H1 (cell line): Measurements from ENCODE around the gene CYP1A1. TPM values are rescaled to one million over a fixed set of nuclear protein-coding genes. Genes with fewer than 3 reads are reported as not detected.

ENCODE experiments used
- CTCF ChIA-PET: fragments of 300-600 bp; sonication (Branson Sonifier 250); formaldehyde crosslinking; loops from one replicate; lab custom pipeline; 2021; ENCODE audit not compliant: partially characterized antibody; lab: Charles Lee
- POLR2A ChIA-PET: fragments of 300-600 bp; sonication (Branson Sonifier 250); formaldehyde crosslinking; loops from one replicate; lab custom pipeline; 2021; ENCODE audit warnings: inconsistent platforms; ENCODE audit not compliant: partially characterized antibody; lab: Charles Lee
- DNase-seq, 2 experiments: peaks; one replicate each; pipeline versions ENCODE4 v3.0.0 to v3.0.0-alpha.2; 2010 to 2022; ENCODE audit warnings: low spot score in 2 of 2, low read depth in 1 of 2, mixed read lengths in 1 of 2
- FAIRE-seq: peaks from 2 replicates; lab custom pipeline; 2011; peaks lifted over from hg19 to GRCh38; lab: Jason Lieb, UNC
- H2AFZ ChIP-seq: 2 replicates; pipeline ENCODE4 v1.8.1; 2012; ENCODE audit warnings: low read length, inconsistent platforms
- H2AK5ac ChIP-seq: 2 replicates; pipeline ENCODE4 v1.6.1; 2013; ENCODE audit warnings: low read depth, low read length
- H2BK120ac ChIP-seq: replicated peaks from 2 replicates; pipeline ENCODE3; 2013; ENCODE audit warnings: low read depth, low read length, inconsistent platforms
- H2BK12ac ChIP-seq: 2 replicates; pipeline ENCODE4 v1.6.1; 2013; ENCODE audit warnings: low read depth, low read length
- H2BK15ac ChIP-seq: 2 replicates; pipeline ENCODE4 v1.6.1; 2013; ENCODE audit warnings: low read length
- H2BK20ac ChIP-seq: 2 replicates; pipeline ENCODE4 v1.6.1; 2013; ENCODE audit warnings: low read length
- H2BK5ac ChIP-seq: 2 replicates; pipeline ENCODE4 v1.6.1; 2013; ENCODE audit warnings: low read depth, low read length
- H3K14ac ChIP-seq: 2 replicates; pipeline ENCODE4 v1.6.1; 2013; ENCODE audit warnings: inconsistent platforms; ENCODE audit not compliant: insufficient read length
- H3K18ac ChIP-seq: 2 replicates; pipeline ENCODE4 v1.6.1; 2013; ENCODE audit warnings: low read length; ENCODE audit errors: extremely low read depth
- H3K23ac ChIP-seq: 2 replicates; pipeline ENCODE4 v1.6.1; 2013; ENCODE audit warnings: inconsistent platforms; ENCODE audit not compliant: insufficient read length
- H3K23me2 ChIP-seq: 2 replicates; pipeline ENCODE4 v1.6.1; 2013; ENCODE audit warnings: low read depth, low read length
- H3K27ac ChIP-seq: 2 replicates; pipeline ENCODE4 v1.6.1; 2011; ENCODE audit warnings: low read depth, low read length, inconsistent platforms
- H3K27me3 ChIP-seq, 4 experiments: replicated peaks in 1 of 4; 1 replicate in 1 of 4; 2 replicates in 3 of 4; pipeline versions ENCODE4 v1.6.1 to v1.8.1; 2011 to 2013; ENCODE audit warnings: low read length in 3 of 4, mild to moderate bottlenecking in 3 of 4, inconsistent platforms in 2 of 4, mixed read lengths in 2 of 4, moderate library complexity in 1 of 4; ENCODE audit not compliant: control insufficient read depth in 3 of 4, insufficient read depth in 3 of 4; ENCODE audit errors: extremely low read depth in 1 of 4
- H3K36me3 ChIP-seq, 4 experiments: 2 replicates each; pipeline versions ENCODE4 v1.6.1 to v1.8.1; 2011 to 2013; ENCODE audit warnings: mild to moderate bottlenecking in 4 of 4, low read length in 3 of 4, moderate library complexity in 2 of 4, control low read depth in 1 of 4, inconsistent platforms in 1 of 4; ENCODE audit not compliant: insufficient read depth in 4 of 4, control insufficient read depth in 2 of 4
- H3K4ac ChIP-seq: replicated peaks from 2 replicates; pipeline ENCODE3; 2013; ENCODE audit warnings: low read length, low read depth, mixed read lengths, inconsistent platforms; ENCODE audit not compliant: insufficient read length
- H3K4me1 ChIP-seq, 4 experiments: replicated peaks in 1 of 4; 1 replicate in 1 of 4; 2 replicates in 3 of 4; pipeline versions ENCODE4 v1.6.1 to v1.8.1; 2011 to 2013; ENCODE audit warnings: low read length in 3 of 4, inconsistent platforms in 2 of 4, mixed read lengths in 1 of 4; ENCODE audit not compliant: insufficient read depth in 4 of 4, control insufficient read depth in 3 of 4
- H3K4me2 ChIP-seq, 2 experiments: 2 replicates each; pipeline versions ENCODE4 v1.6.1 to v1.8.1; 2011 to 2013; ENCODE audit warnings: low read depth in 2 of 2, low read length in 2 of 2, control low read depth in 1 of 2, inconsistent platforms in 1 of 2, mild to moderate bottlenecking in 1 of 2; ENCODE audit not compliant: insufficient read depth in 1 of 2
- H3K4me3 ChIP-seq, 4 experiments: fragments of 200-600, 300-600 bp in 1 of 4; sonication (generic), shearing (Covaris generic), sonication (Bioruptor Twin) in 1 of 4; 2 replicates each; pipeline versions ENCODE4 v1.5.1 to v1.8.1; 2011 to 2016; ENCODE audit warnings: low read length in 4 of 4, low read depth in 3 of 4, control low read depth in 2 of 4, inconsistent platforms in 2 of 4, mild to moderate bottlenecking in 2 of 4, mixed read lengths in 1 of 4, moderate library complexity in 1 of 4; ENCODE audit not compliant: insufficient read depth in 2 of 4; ENCODE audit errors: extremely low read depth in 1 of 4
- H3K56ac ChIP-seq: replicated peaks from 2 replicates; pipeline ENCODE3; 2013; ENCODE audit warnings: low read depth, mild to moderate bottlenecking, mixed read lengths, low read length, inconsistent platforms; ENCODE audit not compliant: insufficient read length
- H3K79me1 ChIP-seq: 2 replicates; pipeline ENCODE4 v1.6.1; 2013; ENCODE audit warnings: low read depth, low read length, control low read depth
- H3K79me2 ChIP-seq, 2 experiments: 2 replicates each; pipeline versions ENCODE4 v1.6.1 to v1.8.1; 2012 to 2013; ENCODE audit warnings: low read length in 2 of 2, mild to moderate bottlenecking in 2 of 2, inconsistent platforms in 1 of 2; ENCODE audit not compliant: insufficient read depth in 2 of 2, control insufficient read depth in 1 of 2
- H3K9ac ChIP-seq, 4 experiments: replicated peaks in 1 of 4; 1 replicate in 1 of 4; 2 replicates in 3 of 4; pipeline versions ENCODE4 v1.6.1 to v1.8.1; 2011 to 2013; ENCODE audit warnings: low read depth in 3 of 4, low read length in 3 of 4, control low read depth in 2 of 4, mild to moderate bottlenecking in 2 of 4, moderate library complexity in 2 of 4, inconsistent platforms in 1 of 4; ENCODE audit errors: extremely low read depth in 1 of 4
- H3K9me3 ChIP-seq, 2 experiments: 2 replicates each; pipeline versions ENCODE4 v1.6.1 to v1.8.1; 2012 to 2013; ENCODE audit warnings: mild to moderate bottlenecking in 2 of 2, moderate library complexity in 2 of 2, control low read depth in 1 of 2, inconsistent platforms in 1 of 2, low read depth in 1 of 2, low read length in 1 of 2, mixed read lengths in 1 of 2; ENCODE audit not compliant: insufficient read depth in 2 of 2
- H4K20me1 ChIP-seq, 2 experiments: replicated peaks in 1 of 2; 2 replicates each; pipeline versions ENCODE3 to v1.8.1; 2011 to 2013; ENCODE audit warnings: inconsistent platforms in 2 of 2, low read length in 2 of 2, mild to moderate bottlenecking in 1 of 2; ENCODE audit not compliant: insufficient read depth in 2 of 2, control insufficient read depth in 1 of 2
- H4K5ac ChIP-seq: 2 replicates; pipeline ENCODE4 v1.6.1; 2013; ENCODE audit warnings: low read length, low read depth, mixed read lengths, inconsistent platforms; ENCODE audit not compliant: insufficient read length
- H4K8ac ChIP-seq: 2 replicates; pipeline ENCODE4 v1.8.0; 2013; ENCODE audit warnings: mild to moderate bottlenecking, moderate library complexity, low read length, inconsistent platforms; ENCODE audit not compliant: insufficient read depth; ENCODE audit errors: extremely low read depth
- H4K91ac ChIP-seq: replicated peaks from 2 replicates; pipeline ENCODE3; 2013; ENCODE audit warnings: low read length, mixed read lengths, inconsistent platforms; ENCODE audit not compliant: insufficient read length
- ASH2L ChIP-seq: fragments of 200-600, 300-600 bp; sonication (generic); IDR thresholded peaks from one replicate; pipeline ENCODE4 v1.7.1; 2017; ENCODE audit warnings: low read length
- BCL11A ChIP-seq, 2 experiments: IDR thresholded peaks; one replicate each; pipeline ENCODE4 v1.6.1; 2011; ENCODE audit warnings: low read depth in 2 of 2, low read length in 2 of 2, mild to moderate bottlenecking in 2 of 2
- CTBP2 ChIP-seq: IDR thresholded peaks from 2 replicates; pipeline ENCODE4 v1.7.0; 2011; ENCODE audit warnings: borderline replicate concordance, mild to moderate bottlenecking, moderate library complexity, mixed read lengths, low read length; ENCODE audit not compliant: insufficient read depth, insufficient read length
- FOSL1 ChIP-seq: IDR thresholded peaks from 2 replicates; pipeline ENCODE4 v1.6.1; 2011; ENCODE audit warnings: mild to moderate bottlenecking, low read depth, low read length, moderate library complexity; ENCODE audit not compliant: insufficient read depth
- HDAC2 ChIP-seq, 2 experiments: fragments of 300-600 bp in 1 of 2; sonication (generic) in 1 of 2; IDR thresholded peaks; 2 replicates each; pipeline ENCODE4 v1.6.1; 2011 to 2012; ENCODE audit warnings: low read depth in 2 of 2, low read length in 2 of 2, mild to moderate bottlenecking in 2 of 2, moderate library complexity in 2 of 2, borderline replicate concordance in 1 of 2, inconsistent platforms in 1 of 2
- JUND ChIP-seq: IDR thresholded peaks from 2 replicates; pipeline ENCODE4 v1.6.1; 2011; ENCODE audit warnings: mild to moderate bottlenecking, improper control_type of control experiment, low read length
- NANOG ChIP-seq: IDR thresholded peaks from 2 replicates; pipeline ENCODE4 v1.6.1; 2011; ENCODE audit warnings: low read length, low read depth, mild to moderate bottlenecking, inconsistent platforms; ENCODE audit not compliant: insufficient read depth, poor library complexity, severe bottlenecking
- POU5F1 ChIP-seq: IDR thresholded peaks from 2 replicates; pipeline ENCODE4 v1.6.1; 2011; ENCODE audit warnings: low read depth, mild to moderate bottlenecking, low read length, moderate library complexity
- RBBP5 ChIP-seq: IDR thresholded peaks from 2 replicates; pipeline ENCODE4 v1.7.1; 2012; ENCODE audit warnings: low read depth, mild to moderate bottlenecking, inconsistent platforms, low read length, moderate library complexity, borderline replicate concordance
- SIRT6 ChIP-seq: IDR thresholded peaks from one replicate; pipeline ENCODE4 v1.7.1; 2012; ENCODE audit warnings: low read length, inconsistent platforms
- SIX5 ChIP-seq: IDR thresholded peaks from 2 replicates; pipeline ENCODE4 v1.6.1; 2011; ENCODE audit warnings: mild to moderate bottlenecking, low read depth, low read length
- TBP ChIP-seq: IDR thresholded peaks from 2 replicates; pipeline ENCODE4 v1.6.1; 2011; ENCODE audit warnings: low read depth, low read length, improper control_type of control experiment
- USF2 ChIP-seq: IDR thresholded peaks from 2 replicates; pipeline ENCODE4 v1.6.1; 2011; ENCODE audit warnings: low read length, improper control_type of control experiment
- WGBS, 2 experiments: shearing (Covaris generic) in 1 of 2; methylation state at CpG; one replicate each; pipeline versions ENCODE4 v1.1.6 to v1.1.7; 2013 to 2015; ENCODE audit warnings: low lambda C conversion rate in 2 of 2, mixed read lengths in 2 of 2, inconsistent platforms in 1 of 2, low coverage in 1 of 2, missing lambda C conversion rate in 1 of 2; ENCODE audit not compliant: insufficient replicate concordance in 2 of 2, insufficient coverage in 1 of 2, insufficient read length in 1 of 2; ENCODE audit errors: extremely low coverage in 1 of 2, missing lambda C conversion rate in 1 of 2; 5-methylcytosine and 5-hydroxymethylcytosine counted together
- polyA plus RNA-seq, 7 experiments: library from polyadenylated mRNA; depleted of rRNA in 3 of 7; stranded (reverse) in 5 of 7; unstranded in 2 of 7; fragments of >200 nt in 5 of 7; fragments of 200-250 nt in 2 of 7; gene quantifications; 1 replicate in 5 of 7; 2 replicates in 1 of 7; 4 replicates in 1 of 7; pipeline versions ENCODE4 v1.2.1 to v1.2.3, GENCODE V29; 2011 to 2013; ENCODE audit warnings: missing spikeins in 2 of 7, mixed read lengths in 2 of 7
- total RNA-seq: library from RNA; stranded (reverse); fragmentation: NEBNext Ultra II Directional; extraction: Animal tissue kit (Norgen Biotek cat#: 25700); gene quantifications from 2 replicates; pipeline ENCODE4 v1.2.1, GENCODE V29; 2021

Gene CYP1A1
- total and polyA plus RNA-seq, 2 of the 8 experiments (the other 6 are each of a cell fraction or from before 2014, with no cell fraction given), result 0.32 to 0.35 TPM

GRCh38 chr15:74669627-74670026 is 55.7 kb downstream of the CYP1A1 start:
- peaks cover 7 to 17% (median 12%) of the 10 kb centered on the region in 4 experiments; a peak in 5 of 8 replicates for H3K36me3 ChIP-seq
- H3K23ac ChIP-seq, result no peak overlapping the region
- no peak overlapping the region for H2AK5ac ChIP-seq
- no peak overlapping the region for H2AFZ ChIP-seq
- H3K9ac ChIP-seq, result no peak overlapping the region
- DNase-seq (no peak), FAIRE-seq (no peak)
- no peak overlapping the region for H4K91ac ChIP-seq
- H3K23me2 ChIP-seq, result no peaks in the 10 kb centered on the region
- H3K4me1 ChIP-seq, result 0 out of 7 replicates have a peak, but pooled peaks cover 0 to 2% (median 0%) of the 10 kb centered on the region in 4 experiments
- no peak overlapping the region for H2BK12ac ChIP-seq
- no peak overlapping the region for H3K14ac ChIP-seq
- H3K79me2 ChIP-seq, result no peaks in the 10 kb centered on the region
- no peak overlapping the region for H3K4me3 ChIP-seq
- no peaks in the 10 kb centered on the region for H3K9me3 ChIP-seq
- no peak overlapping the region for H3K18ac ChIP-seq
- no peak overlapping the region for H2BK15ac ChIP-seq
- H3K56ac ChIP-seq, result no peak overlapping the region
- H4K20me1 ChIP-seq, result peaks cover 0 to 3% of the 10 kb centered on the region in 2 experiments
- WGBS, 2 experiments, result 97% methylated on average over 3 of the region's 4 CpGs; no CpG with 5 or more reads in 1 of the 2 experiments
- H2BK20ac ChIP-seq, result no peak overlapping the region
- no peak overlapping the region for H2BK120ac ChIP-seq
- no peaks in the 10 kb centered on the region for H3K27me3 ChIP-seq
- no peak overlapping the region for H3K4me2 ChIP-seq
- H3K79me1 ChIP-seq, result peaks cover 3% of the 10 kb centered on the region; the same call in 1 of the 2 replicates
- ChIA-PET POLR2A (interaction anchor here (0.6 to 1.9 kb wide), 2 partner anchors 15 to 17 kb away, joined by 3 to 6 read pairs; no protein-coding TSS in a partner anchor), CTCF (interaction anchor here (0.7 to 2.4 kb wide), 6 partner anchors 17 to 295 kb away, joined by 3 to 14 read pairs (median 3); no protein-coding TSS in a partner anchor)
- H4K5ac ChIP-seq, result no peak overlapping the region
- H4K8ac ChIP-seq, result no peak overlapping the region
- no peak overlapping the region for H3K27ac ChIP-seq
- no peak overlapping the region for H3K4ac ChIP-seq
- no peak overlapping the region for H2BK5ac ChIP-seq
- TF ChIP-seq ASH2L, result no peak
- no peak for TF ChIP-seq HDAC2 (IDR thresholded peaks at IDR 0.05; ENCODE audit: borderline replicate concordance in 1 of 2, low read depth in 2 of 2, low read length in 2 of 2)
- no peak for TF ChIP-seq TBP
- no peak for TF ChIP-seq POU5F1
- TF ChIP-seq SIRT6, result no peak
- no peak for TF ChIP-seq NANOG
- no peak for TF ChIP-seq JUND
- TF ChIP-seq SIX5, result no peak
- TF ChIP-seq RBBP5, result no peak
- no peak for TF ChIP-seq BCL11A (IDR thresholded peaks at IDR 0.05; ENCODE audit: low read depth in 2 of 2, low read length in 2 of 2)
- no peak for TF ChIP-seq FOSL1
- no peak for TF ChIP-seq USF2
- TF ChIP-seq CTBP2, result no peak
